Stimulated activated memory B cell treated with anti-CD40 and anti-IgM and Interleukin-4, amounts not matched to agents 10 μg/mL and 1 μg/mL and 100 μg/mL, for 72 hours (primary cell): ENCODE results near the gene PPA2.
A peak's percentile ranks its signal among the peaks of the same experiment; 100 is the strongest.

Source experiments
- ATAC-seq: fragments of 150-1000 bp; cut with Tn5 transposase; 2 replicates; pipeline ENCODE4 v1.10.0; 2021
- H3K27ac Mint-ChIP-seq: one replicate; pipeline ENCODE4 v1.8.0; 2022; ENCODE audit warnings: mild to moderate bottlenecking, mixed read lengths
- H3K27me3 Mint-ChIP-seq: one replicate; pipeline ENCODE4 v1.8.0; 2022; ENCODE audit warnings: mixed read lengths
- H3K36me3 Mint-ChIP-seq: one replicate; pipeline ENCODE4 v1.8.0; 2022; ENCODE audit warnings: mixed read lengths
- H3K4me1 Mint-ChIP-seq: one replicate; pipeline ENCODE4 v1.8.0; 2022; ENCODE audit warnings: mixed read lengths
- H3K4me3 Mint-ChIP-seq: one replicate; pipeline ENCODE4 v1.8.0; 2022; ENCODE audit warnings: mild to moderate bottlenecking, moderate library complexity, mixed read lengths
- H3K9me3 Mint-ChIP-seq: one replicate; pipeline ENCODE4 v1.8.0; 2022; ENCODE audit warnings: mixed read lengths

The PPA2 gene

GRCh38 chr4:105473324-105474098 is at the start of gene PPA2:
Gene PPA2 (minus strand): TSS chr4:105474062. CDS start chr4:105474050, 12 bp downstream.
- Mint-ChIP-seq H3K27me3 (no peaks in the 10 kb centered on the region), H3K36me3 (no peaks in the 10 kb centered on the region), H3K27ac (peak within 1 kb of the TSS; percentile 98), H3K9me3 (no peaks in the 10 kb centered on the region), H3K4me3 (peak within 1 kb of the TSS; percentile 93), H3K4me1 (peaks cover 36% of the 10 kb centered on the region)
- ATAC-seq: peak; percentile 96

- no peak overlapping the region for H3K4me3 Mint-ChIP-seq
- no peaks in the 10 kb centered on the region for H3K36me3 Mint-ChIP-seq
- H3K27ac Mint-ChIP-seq: no peak overlapping the region
- peaks cover 11% of the 10 kb centered on the region for H3K27me3 Mint-ChIP-seq
- H3K4me1 Mint-ChIP-seq: no peaks in the 10 kb centered on the region
- H3K9me3 Mint-ChIP-seq: no peaks in the 10 kb centered on the region
- peak; percentile 63 for ATAC-seq
Measured at GRCh38 chr4:105520819-105521790, 47.2 kb upstream of the PPA2 start.

- Mint-ChIP-seq H3K36me3 (no peaks in the 10 kb centered on the region), H3K9me3 (peaks cover 9% of the 10 kb centered on the region), H3K4me3 (no peak overlapping the region), H3K27ac (no peak overlapping the region), H3K27me3 (peaks cover 9% of the 10 kb centered on the region), H3K4me1 (peaks cover 9% of the 10 kb centered on the region)
- ATAC-seq: no peak
Measured at GRCh38 chr4:105510245-105510644, 36.4 kb upstream of the PPA2 start.

- Mint-ChIP-seq H3K27me3 (peaks cover 9% of the 10 kb centered on the region), H3K4me3 (no peak overlapping the region), H3K36me3 (no peaks in the 10 kb centered on the region), H3K27ac (no peak overlapping the region), H3K9me3 (peaks cover 9% of the 10 kb centered on the region), H3K4me1 (peaks cover 9% of the 10 kb centered on the region)
- ATAC-seq: no peak
Measured at GRCh38 chr4:105509714-105510113, 35.9 kb upstream of the PPA2 start.

- Mint-ChIP-seq H3K4me1 (peaks cover 9% of the 10 kb centered on the region), H3K9me3 (peaks cover 9% of the 10 kb centered on the region), H3K27ac (no peak overlapping the region), H3K36me3 (no peaks in the 10 kb centered on the region), H3K27me3 (peaks cover 6% of the 10 kb centered on the region), H3K4me3 (no peak overlapping the region)
- peak; percentile 88 for ATAC-seq
Measured at GRCh38 chr4:105509291-105509690, 35.4 kb upstream of the PPA2 start.

- Mint-ChIP-seq H3K4me1 (peaks cover 9% of the 10 kb centered on the region), H3K9me3 (no peaks in the 10 kb centered on the region), H3K27ac (no peak overlapping the region), H3K36me3 (no peaks in the 10 kb centered on the region), H3K27me3 (peaks cover 7% of the 10 kb centered on the region), H3K4me3 (no peak overlapping the region)
- ATAC-seq: no peak
Measured at GRCh38 chr4:105504744-105505143, 30.9 kb upstream of the PPA2 start.

- ATAC-seq: no peak
- no peak overlapping the region for H3K4me3 Mint-ChIP-seq
- no peak overlapping the region for H3K27ac Mint-ChIP-seq
- no peaks in the 10 kb centered on the region for H3K9me3 Mint-ChIP-seq
- H3K36me3 Mint-ChIP-seq: no peaks in the 10 kb centered on the region
- H3K4me1 Mint-ChIP-seq: no peaks in the 10 kb centered on the region
- H3K27me3 Mint-ChIP-seq: peaks cover 7% of the 10 kb centered on the region
Measured at GRCh38 chr4:105503484-105503883, 29.6 kb upstream of the PPA2 start.

GRCh38 chr4:105496899-105497298 is 23.0 kb upstream of the PPA2 start:
- Mint-ChIP-seq H3K36me3 (no peaks in the 10 kb centered on the region), H3K4me3 (no peak overlapping the region), H3K27me3 (peaks cover 31% of the 10 kb centered on the region), H3K27ac (no peak overlapping the region), H3K9me3 (peaks cover 5% of the 10 kb centered on the region), H3K4me1 (peaks cover 6% of the 10 kb centered on the region)
- no peak for ATAC-seq

- H3K27me3 Mint-ChIP-seq: peaks cover 28% of the 10 kb centered on the region
- no peaks in the 10 kb centered on the region for H3K36me3 Mint-ChIP-seq
- ATAC-seq: no peak
- no peak overlapping the region for H3K27ac Mint-ChIP-seq
- H3K4me1 Mint-ChIP-seq: peaks cover 6% of the 10 kb centered on the region
- no peak overlapping the region for H3K4me3 Mint-ChIP-seq
- peaks cover 5% of the 10 kb centered on the region for H3K9me3 Mint-ChIP-seq
Measured at GRCh38 chr4:105495667-105496066, 21.8 kb upstream of the PPA2 start.

GRCh38 chr4:105490523-105490922 is 16.7 kb upstream of the PPA2 start:
- Mint-ChIP-seq H3K9me3 (peaks cover 12% of the 10 kb centered on the region), H3K4me1 (peaks cover 6% of the 10 kb centered on the region), H3K27me3 (peaks cover 25% of the 10 kb centered on the region), H3K4me3 (no peak overlapping the region), H3K36me3 (no peaks in the 10 kb centered on the region), H3K27ac (no peak overlapping the region)
- no peak for ATAC-seq

- H3K27me3 Mint-ChIP-seq: no peaks in the 10 kb centered on the region
- no peak overlapping the region for H3K27ac Mint-ChIP-seq
- ATAC-seq: no peak
- peaks cover 4% of the 10 kb centered on the region for H3K9me3 Mint-ChIP-seq
- no peak overlapping the region for H3K4me3 Mint-ChIP-seq
- H3K4me1 Mint-ChIP-seq: no peaks in the 10 kb centered on the region
- H3K36me3 Mint-ChIP-seq: no peaks in the 10 kb centered on the region
Measured at GRCh38 chr4:105483840-105484239, 10.0 kb upstream of the PPA2 start.

- Mint-ChIP-seq H3K9me3 (no peaks in the 10 kb centered on the region), H3K36me3 (no peaks in the 10 kb centered on the region), H3K27ac (peak overlapping the region; percentile 98), H3K27me3 (no peaks in the 10 kb centered on the region), H3K4me3 (peak overlapping the region; percentile 93), H3K4me1 (peaks cover 30% of the 10 kb centered on the region)
- ATAC-seq: peak; percentile 1
Measured at GRCh38 chr4:105474099-105474518, 247 bp upstream of the PPA2 start.

- Mint-ChIP-seq H3K4me3 (peak overlapping the region; percentile 93), H3K27me3 (no peaks in the 10 kb centered on the region), H3K27ac (peak overlapping the region; percentile 98), H3K4me1 (peaks cover 42% of the 10 kb centered on the region), H3K9me3 (no peaks in the 10 kb centered on the region), H3K36me3 (no peaks in the 10 kb centered on the region)
- no peak for ATAC-seq
Measured at GRCh38 chr4:105472871-105473323, 965 bp downstream of the PPA2 start.

- Mint-ChIP-seq H3K4me3 (peak overlapping the region; percentile 46), H3K9me3 (no peaks in the 10 kb centered on the region), H3K27me3 (no peaks in the 10 kb centered on the region), H3K4me1 (peaks cover 55% of the 10 kb centered on the region), H3K27ac (no peak overlapping the region), H3K36me3 (peaks cover 11% of the 10 kb centered on the region)
- peak; percentile 46 for ATAC-seq
Measured at GRCh38 chr4:105471566-105472176, 2.2 kb downstream of the PPA2 start.

- H3K36me3 Mint-ChIP-seq: peaks cover 20% of the 10 kb centered on the region
- H3K4me3 Mint-ChIP-seq: no peak overlapping the region
- H3K4me1 Mint-ChIP-seq: peaks cover 64% of the 10 kb centered on the region
Measured at GRCh38 chr4:105470766-105471165, 3.1 kb downstream of the PPA2 start.

More at GRCh38 chr4:105470766-105471165, 3.1 kb downstream of the PPA2 start:
- no peak for ATAC-seq
- Mint-ChIP-seq H3K27me3 (no peaks in the 10 kb centered on the region), H3K27ac (no peak overlapping the region), H3K9me3 (no peaks in the 10 kb centered on the region)
